Natural killer cell treated with Interleukin-12 subunit alpha and Interleukin-12 subunit beta and Interleukin-15 and Interleukin-18, amount 100 ng/mL, for 72 hours (primary cell): ENCODE results near the gene VASN. TPM values are rescaled to one million over a fixed set of nuclear protein-coding genes. Genes with fewer than 3 reads are reported as not detected.
"Not testable (repeated sequence)": the region's sequence is repeated elsewhere in the genome, so short reads cannot be mapped to it uniquely, and the experiment has no call there.

Source experiments
- ATAC-seq, 2 donors: fragments of 150-1000 bp; cut with Tn5 transposase in 1 of 2; sonication (Bioruptor Pico), chemical (Tn5 transposase) in 1 of 2; 2 replicates each; pipeline ENCODE4 v1.10.0; 2021
- DNase-seq: peaks from one replicate; pipeline ENCODE4 v3.0.0; 2022; ENCODE audit warnings: low spot score
- H3K27ac Mint-ChIP-seq, 2 donors: 1 replicate in 1 of 2; 2 replicates in 1 of 2; pipeline ENCODE4 v1.8.0; 2022; ENCODE audit warnings: mixed read lengths in 2 of 2, mild to moderate bottlenecking in 1 of 2, moderate library complexity in 1 of 2
- H3K27me3 Mint-ChIP-seq, 2 donors: 1 replicate in 1 of 2; 2 replicates in 1 of 2; pipeline ENCODE4 v1.8.0; 2022; ENCODE audit warnings: mixed read lengths in 2 of 2
- H3K36me3 Mint-ChIP-seq: one replicate; pipeline ENCODE4 v1.8.0; 2022; ENCODE audit warnings: mixed read lengths
- H3K4me1 Mint-ChIP-seq, 2 donors: 1 replicate in 1 of 2; 2 replicates in 1 of 2; pipeline ENCODE4 v1.8.0; 2022; ENCODE audit warnings: low read depth in 2 of 2, mixed read lengths in 2 of 2, mild to moderate bottlenecking in 1 of 2
- H3K4me3 Mint-ChIP-seq: one replicate; pipeline ENCODE4 v1.8.0; 2022; ENCODE audit warnings: mixed read lengths
- H3K9me3 Mint-ChIP-seq: 2 replicates; pipeline ENCODE4 v1.8.0; 2022; ENCODE audit warnings: mixed read lengths
- total RNA-seq, 2 donors: library from RNA; stranded (reverse); gene quantifications; one replicate each; pipeline ENCODE4 v1.2.3, GENCODE V29; 2022

The VASN gene
- total RNA-seq, 2 donors from 2014 or later = 0.33 TPM; not detected in 1

- H3K4me3 Mint-ChIP-seq = no peak overlapping the region
- H3K27me3 Mint-ChIP-seq = no peaks in the 10 kb centered on the region
- ATAC-seq = no peak
- H3K4me1 Mint-ChIP-seq = peaks cover 0 to 12% of the 10 kb centered on the region in 2 donors
- no peak overlapping the region for H3K27ac Mint-ChIP-seq
- DNase-seq = no peak
- no peaks in the 10 kb centered on the region for H3K36me3 Mint-ChIP-seq
- no peaks in the 10 kb centered on the region for H3K9me3 Mint-ChIP-seq
These were observed 14.3 kb downstream of the VASN start for GRCh38 chr16:4385789-4386450.

- H3K4me3 Mint-ChIP-seq = no peak overlapping the region
- peaks cover 0 to 12% of the 10 kb centered on the region in 2 donors for H3K4me1 Mint-ChIP-seq
- H3K27me3 Mint-ChIP-seq = no peaks in the 10 kb centered on the region
- DNase-seq (no peak), ATAC-seq (no peak)
- no peaks in the 10 kb centered on the region for H3K36me3 Mint-ChIP-seq
- no peaks in the 10 kb centered on the region for H3K9me3 Mint-ChIP-seq
- no peak overlapping the region for H3K27ac Mint-ChIP-seq
These were observed 14.8 kb downstream of the VASN start for GRCh38 chr16:4386451-4386805.

GRCh38 chr16:4386951-4387565 lies 15.4 kb downstream of the VASN start:
- peaks cover 0 to 12% of the 10 kb centered on the region in 2 donors for H3K4me1 Mint-ChIP-seq
- H3K27ac Mint-ChIP-seq = no peak overlapping the region
- no peaks in the 10 kb centered on the region for H3K27me3 Mint-ChIP-seq
- H3K36me3 Mint-ChIP-seq = no peaks in the 10 kb centered on the region
- H3K9me3 Mint-ChIP-seq = no peaks in the 10 kb centered on the region
- no peak for ATAC-seq
- H3K4me3 Mint-ChIP-seq = no peak overlapping the region
- no peak for DNase-seq

- ATAC-seq (no peak), DNase-seq (no peak)
- Mint-ChIP-seq H3K9me3 (no peaks in the 10 kb centered on the region), H3K27me3 (no peaks in the 10 kb centered on the region), H3K36me3 (no peaks in the 10 kb centered on the region), H3K4me1 (peaks cover 0 to 12% of the 10 kb centered on the region in 2 donors), H3K4me3 (no peak overlapping the region), H3K27ac (no peak overlapping the region)
These were observed 16.1 kb downstream of the VASN start for GRCh38 chr16:4387781-4388180.

GRCh38 chr16:4388271-4389021 lies 16.8 kb downstream of the VASN start:
- Mint-ChIP-seq H3K4me3 (no peak overlapping the region), H3K4me1 (peaks cover 0 to 9% of the 10 kb centered on the region in 2 donors), H3K27me3 (no peaks in the 10 kb centered on the region), H3K36me3 (no peaks in the 10 kb centered on the region), H3K9me3 (no peaks in the 10 kb centered on the region), H3K27ac (no peak overlapping the region)
- no peak for ATAC-seq
- DNase-seq = no peak

GRCh38 chr16:4389051-4389955 lies 17.7 kb downstream of the VASN start:
- H3K27me3 Mint-ChIP-seq = no peaks in the 10 kb centered on the region
- no peak overlapping the region for H3K4me3 Mint-ChIP-seq
- DNase-seq (no peak), ATAC-seq (no peak)
- no peaks in the 10 kb centered on the region for H3K36me3 Mint-ChIP-seq
- no peaks in the 10 kb centered on the region for H3K9me3 Mint-ChIP-seq
- no peak overlapping the region for H3K27ac Mint-ChIP-seq
- peaks cover 0 to 9% of the 10 kb centered on the region in 2 donors for H3K4me1 Mint-ChIP-seq

GRCh38 chr16:4390266-4391260 lies 18.9 kb downstream of the VASN start:
- H3K27ac Mint-ChIP-seq = no peak overlapping the region
- H3K4me1 Mint-ChIP-seq = peaks cover 2 to 6% of the 10 kb centered on the region in 2 donors
- H3K36me3 Mint-ChIP-seq = no peaks in the 10 kb centered on the region
- no peak for ATAC-seq
- H3K4me3 Mint-ChIP-seq = no peak overlapping the region
- no peak for DNase-seq
- no peaks in the 10 kb centered on the region for H3K27me3 Mint-ChIP-seq
- H3K9me3 Mint-ChIP-seq = no peaks in the 10 kb centered on the region

GRCh38 chr16:4391631-4392381 lies 20.2 kb downstream of the VASN start:
- Mint-ChIP-seq H3K9me3 (no peaks in the 10 kb centered on the region), H3K27me3 (no peaks in the 10 kb centered on the region), H3K4me3 (no peak overlapping the region), H3K4me1 (peaks cover 4 to 5% of the 10 kb centered on the region in 2 donors), H3K36me3 (no peaks in the 10 kb centered on the region), H3K27ac (no peak overlapping the region)
- ATAC-seq (no peak), DNase-seq (no peak)

GRCh38 chr16:4392382-4393239 lies 21.0 kb downstream of the VASN start:
- Mint-ChIP-seq H3K27ac (no peak overlapping the region), H3K4me3 (no peak overlapping the region), H3K4me1 (peaks cover 4 to 5% of the 10 kb centered on the region in 2 donors), H3K36me3 (no peaks in the 10 kb centered on the region), H3K27me3 (no peaks in the 10 kb centered on the region), H3K9me3 (no peaks in the 10 kb centered on the region)
- DNase-seq = no peak
- no peak for ATAC-seq

GRCh38 chr16:4393240-4393600 lies 21.6 kb downstream of the VASN start:
- Mint-ChIP-seq H3K9me3 (no peaks in the 10 kb centered on the region), H3K4me1 (peaks cover 4 to 5% of the 10 kb centered on the region in 2 donors), H3K27me3 (no peaks in the 10 kb centered on the region), H3K4me3 (no peak overlapping the region), H3K36me3 (no peaks in the 10 kb centered on the region), H3K27ac (no peak overlapping the region)
- no peak for DNase-seq
- no peak for ATAC-seq

- ATAC-seq, H3K9me3 Mint-ChIP-seq, H3K4me3 Mint-ChIP-seq, H3K27me3 Mint-ChIP-seq, H3K27ac Mint-ChIP-seq, DNase-seq, H3K4me1 Mint-ChIP-seq, H3K36me3 Mint-ChIP-seq: not testable (repeated sequence)
These were observed 22.2 kb downstream of the VASN start for GRCh38 chr16:4393850-4394249.
